Measurements from ENCODE around the gene NACA. TPM values are rescaled to one million over a fixed set of nuclear protein-coding genes. Genes with fewer than 3 reads are reported as not detected.
"Not testable (repeated sequence)": the region's sequence is repeated elsewhere in the genome, so short reads cannot be mapped to it uniquely, and the experiment has no call there.

Gene NACA
- polyA plus RNA-seq, 1 of the 3 experiments (the other 2 are of a cell fraction), result 523 TPM

DNA sequence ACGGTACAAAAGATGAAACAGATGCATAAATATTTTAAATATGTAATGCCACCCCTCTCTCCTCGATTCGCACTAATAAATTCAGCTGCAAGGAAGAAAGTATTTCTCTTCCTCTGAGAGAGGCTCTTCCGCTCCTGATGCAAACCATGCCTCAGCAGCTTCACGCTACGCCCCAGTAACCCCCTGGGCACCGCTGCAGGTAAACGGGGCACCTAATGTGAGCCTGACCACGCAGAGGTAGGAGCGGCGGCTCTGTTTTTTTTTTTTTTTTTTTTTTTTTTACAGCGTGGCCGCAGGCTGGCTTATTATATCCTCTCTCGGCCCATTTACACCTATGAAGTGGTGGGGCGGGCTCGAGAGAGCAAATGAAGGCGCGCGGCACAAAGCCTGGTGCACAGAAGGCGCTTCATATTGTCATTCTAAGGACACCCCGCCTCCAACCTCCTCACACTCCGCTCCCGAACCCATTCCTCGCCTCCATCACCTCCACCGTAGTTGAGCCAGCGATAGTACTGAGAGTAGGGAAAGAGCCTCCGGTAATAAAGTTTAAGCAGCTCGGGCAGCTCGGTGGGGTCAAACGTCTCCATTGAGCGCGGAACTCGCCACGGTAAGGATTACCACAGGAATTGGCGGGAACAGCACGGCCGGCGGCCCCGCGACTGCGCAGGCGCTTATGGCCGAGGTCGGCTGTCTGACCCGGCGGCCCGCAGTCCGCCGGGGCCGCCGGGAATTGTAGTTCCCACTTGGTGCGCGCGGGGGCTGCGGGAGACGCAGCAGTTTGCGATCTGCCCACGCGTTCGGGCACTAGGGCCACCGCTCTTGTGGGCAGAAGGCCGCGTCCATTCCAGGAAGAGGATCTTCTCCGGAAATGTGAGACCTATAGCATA lies 26.9 kb upstream of the NACA start, which contains the start of gene PRIM1:
Gene PRIM1 (minus strand): TSS at position 612 of the 887 bp plus-strand sequence. CDS start 25 bp downstream, at position 587.
- POLR2A ChIA-PET, result interaction anchor here (0.5 to 0.6 kb wide), 2 partner anchors 27 to 372 kb away, joined by 3 to 4 read pairs; partner anchors contain the start of gene NACA
- peak within 1 kb of the TSS; percentile 69 to 78 for H3K4me3 ChIP-seq (ENCODE audit: low read depth in 2 of 2, low read length in 1 of 2)
- H2AFZ ChIP-seq (ENCODE audit: low read depth), result peak within 1 kb of the TSS; percentile 98
- no peaks in the 10 kb centered on the region for H4K20me1 ChIP-seq (ENCODE audit: insufficient read depth)
- peaks cover 2 to 8% of the 10 kb centered on the region in 2 experiments for H3K36me3 ChIP-seq (replicated peaks in 1 of 2; ENCODE audit: control insufficient read depth in 1 of 2, insufficient read depth in 2 of 2, low read length in 1 of 2)
- H3K4me1 ChIP-seq (ENCODE audit: control insufficient read depth in 1 of 2, insufficient read depth in 2 of 2, low read depth in 1 of 2, low read length in 1 of 2), result no peaks in the 10 kb centered on the region; a peak in 1 of 4 replicates
- H3K9me3 ChIP-seq, result no peaks in the 10 kb centered on the region
- H3K79me2 ChIP-seq (ENCODE audit: insufficient read depth), result peaks cover 15% of the 10 kb centered on the region
- H3F3A ChIP-seq (replicated peaks; ENCODE audit: insufficient read depth), result peaks cover 7% of the 10 kb centered on the region
- 1% methylated on average over 40 of the region's 64 CpGs for WGBS (ENCODE audit: low lambda C conversion rate)
- CTCF ChIA-PET, result interaction anchor here (0.9 to 4.2 kb wide), 5 partner anchors 12 to 329 kb away, joined by 3 to 31 read pairs (median 4); no protein-coding TSS in a partner anchor
- H3K9me2 ChIP-seq, result no peaks in the 10 kb centered on the region
- H3K4me2 ChIP-seq, result peak within 1 kb of the TSS; percentile 82
- TF ChIP-seq USF2 (IDR thresholded peaks at IDR 0.05; ENCODE audit: borderline replicate concordance, low read depth, low read length), result no peak
- peak; percentile 50 for TF ChIP-seq TAF1 (IDR thresholded peaks at IDR 0.05; ENCODE audit: borderline replicate concordance, low read depth, low read length)
- peak; percentile 33; the same call in 1 of the 2 replicates for TF ChIP-seq ELF1 (IDR thresholded peaks at IDR 0.05)
- TF ChIP-seq FOXM1 (IDR thresholded peaks at IDR 0.05; ENCODE audit: low read depth), result no peak
- TF ChIP-seq SIN3A (IDR thresholded peaks at IDR 0.05; ENCODE audit: borderline replicate concordance, low read depth, low read length), result 0 out of 2 replicates have a peak, but pooled peaks have one; percentile 11
- peak; percentile 73 for TF ChIP-seq NRF1 (IDR thresholded peaks at IDR 0.05; ENCODE audit: low read depth, low read length)
- TF ChIP-seq, protein P1, sequence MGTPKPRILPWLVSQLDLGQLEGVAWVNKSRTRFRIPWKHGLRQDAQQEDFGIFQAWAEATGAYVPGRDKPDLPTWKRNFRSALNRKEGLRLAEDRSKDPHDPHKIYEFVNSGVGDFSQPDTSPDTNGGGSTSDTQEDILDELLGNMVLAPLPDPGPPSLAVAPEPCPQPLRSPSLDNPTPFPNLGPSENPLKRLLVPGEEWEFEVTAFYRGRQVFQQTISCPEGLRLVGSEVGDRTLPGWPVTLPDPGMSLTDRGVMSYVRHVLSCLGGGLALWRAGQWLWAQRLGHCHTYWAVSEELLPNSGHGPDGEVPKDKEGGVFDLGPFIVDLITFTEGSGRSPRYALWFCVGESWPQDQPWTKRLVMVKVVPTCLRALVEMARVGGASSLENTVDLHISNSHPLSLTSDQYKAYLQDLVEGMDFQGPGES (IDR thresholded peaks at IDR 0.05; ENCODE audit: low read depth, low read length), result no peak
- 0 out of 2 replicates have a peak, but pooled peaks have one; percentile 4 for TF ChIP-seq PBX3 (IDR thresholded peaks at IDR 0.05)
- TF ChIP-seq MXI1 (IDR thresholded peaks at IDR 0.05; ENCODE audit: low read depth, low read length), result peak; percentile 55; the same call in 1 of the 2 replicates
- TF ChIP-seq, protein P2, sequence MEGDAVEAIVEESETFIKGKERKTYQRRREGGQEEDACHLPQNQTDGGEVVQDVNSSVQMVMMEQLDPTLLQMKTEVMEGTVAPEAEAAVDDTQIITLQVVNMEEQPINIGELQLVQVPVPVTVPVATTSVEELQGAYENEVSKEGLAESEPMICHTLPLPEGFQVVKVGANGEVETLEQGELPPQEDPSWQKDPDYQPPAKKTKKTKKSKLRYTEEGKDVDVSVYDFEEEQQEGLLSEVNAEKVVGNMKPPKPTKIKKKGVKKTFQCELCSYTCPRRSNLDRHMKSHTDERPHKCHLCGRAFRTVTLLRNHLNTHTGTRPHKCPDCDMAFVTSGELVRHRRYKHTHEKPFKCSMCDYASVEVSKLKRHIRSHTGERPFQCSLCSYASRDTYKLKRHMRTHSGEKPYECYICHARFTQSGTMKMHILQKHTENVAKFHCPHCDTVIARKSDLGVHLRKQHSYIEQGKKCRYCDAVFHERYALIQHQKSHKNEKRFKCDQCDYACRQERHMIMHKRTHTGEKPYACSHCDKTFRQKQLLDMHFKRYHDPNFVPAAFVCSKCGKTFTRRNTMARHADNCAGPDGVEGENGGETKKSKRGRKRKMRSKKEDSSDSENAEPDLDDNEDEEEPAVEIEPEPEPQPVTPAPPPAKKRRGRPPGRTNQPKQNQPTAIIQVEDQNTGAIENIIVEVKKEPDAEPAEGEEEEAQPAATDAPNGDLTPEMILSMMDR (IDR thresholded peaks at IDR 0.05), result no peak
- TF ChIP-seq CHD2 (IDR thresholded peaks at IDR 0.05; ENCODE audit: low read length, partially characterized antibody), result peak; percentile 76
- TF ChIP-seq MAX (IDR thresholded peaks at IDR 0.05; ENCODE audit: low read depth), result peak; percentile 84; the same call in 1 of the 2 replicates
- TF ChIP-seq MEF2A (IDR thresholded peaks at IDR 0.05; ENCODE audit: borderline replicate concordance, low read depth), result no peak
- TF ChIP-seq POLR2AphosphoS5 (IDR thresholded peaks at IDR 0.05; ENCODE audit: low read depth, low read length), result peak; percentile 79
- TF ChIP-seq GABPA (IDR thresholded peaks at IDR 0.05; ENCODE audit: low read depth), result peak; percentile 25; the same call in 1 of the 2 replicates
- DNase-seq, result peak; percentile 96
- peak within 1 kb of the TSS; percentile 82 for H3K9ac ChIP-seq
- no peaks in the 10 kb centered on the region for H3K27me3 ChIP-seq (ENCODE audit: insufficient read depth)
- H3K27ac ChIP-seq (ENCODE audit: low read depth in 2 of 2, low read length in 1 of 2), result peak within 1 kb of the TSS; percentile 44 to 72

DNA sequence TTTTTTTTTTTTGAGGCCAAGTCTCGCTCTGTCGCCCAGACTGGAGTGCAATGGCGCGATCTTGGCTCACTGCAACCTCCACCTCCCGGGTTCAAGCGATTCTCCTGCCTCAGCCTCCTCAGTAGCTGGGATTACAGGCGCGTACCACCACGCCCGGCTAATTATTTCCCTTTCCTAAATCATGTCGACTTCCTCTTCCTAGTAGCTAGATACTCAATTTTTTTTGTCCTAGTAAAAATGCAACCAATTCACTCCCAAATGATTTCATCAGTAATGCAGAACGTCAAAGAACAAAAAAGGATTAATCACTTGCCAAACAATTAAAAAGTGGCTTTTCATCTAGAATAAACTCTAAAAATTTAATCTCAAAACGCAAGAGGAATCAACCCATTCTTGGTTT lies 25.5 kb upstream of the NACA start:
- POLR2A ChIA-PET; H3K9me3 ChIP-seq; H3K27me3 ChIP-seq (ENCODE audit: insufficient read depth); H3K4me1 ChIP-seq (ENCODE audit: control insufficient read depth in 1 of 2, insufficient read depth in 2 of 2, low read depth in 1 of 2, low read length in 1 of 2); H3K4me3 ChIP-seq (ENCODE audit: low read depth in 2 of 2, low read length in 1 of 2); H3K9me2 ChIP-seq; H4K20me1 ChIP-seq (ENCODE audit: insufficient read depth); DNase-seq; H3F3A ChIP-seq (replicated peaks; ENCODE audit: insufficient read depth); H3K27ac ChIP-seq (ENCODE audit: low read depth in 2 of 2, low read length in 1 of 2): not testable (repeated sequence)
- Histone ChIP-seq H2AFZ (ENCODE audit: low read depth) (peak overlapping the region; percentile 98), H3K36me3 (replicated peaks in 1 of 2; ENCODE audit: control insufficient read depth in 1 of 2, insufficient read depth in 2 of 2, low read length in 1 of 2) (peaks cover 5 to 19% of the 10 kb centered on the region in 2 experiments), H3K9ac (peak overlapping the region; percentile 82; the same call in 1 of the 2 replicates), H3K79me2 (ENCODE audit: insufficient read depth) (peaks cover 15% of the 10 kb centered on the region), H3K4me2 (peak overlapping the region; percentile 82; the same call in 1 of the 2 replicates)
- CTCF ChIA-PET, result interaction anchor here (1.3 to 2.6 kb wide), 2 partner anchors 23 to 114 kb away, joined by 3 to 6 read pairs; no protein-coding TSS in a partner anchor
- WGBS (ENCODE audit: low lambda C conversion rate), result 88% methylated on average over 13 of the region's 13 CpGs
